IMR-90 (cell line): Measurements from ENCODE around the gene RARB. TPM values are rescaled to one million over a fixed set of nuclear protein-coding genes. Genes with fewer than 3 reads are reported as not detected.

Experiments used
- ATAC-seq: fragments of 200-7000 bp; cut with Tn5 transposase; 2 replicates; pipeline ENCODE4 v1.9.1; 2020; ENCODE audit warnings: low read depth, mild to moderate bottlenecking, moderate library complexity
- BruUV-seq: library from RNA; stranded (reverse); fragments of 400-500 nt; replicated peaks from 2 replicates; lab custom pipeline; 2021; lab: Mats Ljungman, UMichigan
- CTCF ChIA-PET: fragments of 300-600 bp; formaldehyde crosslinking; extraction: SDS; loops from one replicate; lab custom pipeline; 2021; ENCODE audit warnings: antibody characterized with exemption; lab: Yijun Ruan, JAX
- POLR2A ChIA-PET: fragments of 300-600 bp; sonication (Branson Sonifier 250); formaldehyde crosslinking; loops from one replicate; lab custom pipeline; 2022; ENCODE audit warnings: antibody characterized with exemption; ENCODE audit not compliant: unreplicated experiment; lab: Charles Lee
- DNase-seq: peaks from one replicate; pipeline ENCODE4 v3.0.0; 2013
- H2AFZ ChIP-seq: replicated peaks from 2 replicates; pipeline ENCODE3; 2013; ENCODE audit warnings: low read length, mild to moderate bottlenecking; ENCODE audit not compliant: poor library complexity
- H2AK5ac ChIP-seq: 2 replicates; pipeline ENCODE4 v1.6.1; 2013; ENCODE audit warnings: low read depth, low read length, inconsistent platforms
- H2AK9ac ChIP-seq: replicated peaks from 2 replicates; pipeline ENCODE3; 2013; ENCODE audit warnings: mild to moderate bottlenecking, low read depth, low read length, moderate library complexity; ENCODE audit not compliant: poor library complexity
- H2BK120ac ChIP-seq: 2 replicates; pipeline ENCODE4 v1.6.1; 2013; ENCODE audit warnings: low read depth, low read length, inconsistent platforms
- H2BK15ac ChIP-seq: 3 replicates; pipeline ENCODE4 v1.6.1; 2013; ENCODE audit warnings: low read depth, low read length, inconsistent platforms
- H2BK20ac ChIP-seq: 2 replicates; pipeline ENCODE4 v1.6.1; 2013; ENCODE audit warnings: low read depth, mild to moderate bottlenecking, inconsistent platforms, low read length, moderate library complexity
- H2BK5ac ChIP-seq: 2 replicates; pipeline ENCODE4 v1.6.1; 2013; ENCODE audit warnings: mild to moderate bottlenecking, low read depth, low read length, inconsistent platforms; ENCODE audit not compliant: poor library complexity, severe bottlenecking
- H3K14ac ChIP-seq: replicated peaks from 2 replicates; pipeline ENCODE4 v1.6.1; 2013; ENCODE audit warnings: low read depth, low read length, inconsistent platforms
- H3K18ac ChIP-seq: 2 replicates; pipeline ENCODE4 v1.6.1; 2013; ENCODE audit warnings: low read depth, low read length, control low read depth
- H3K23ac ChIP-seq: 2 replicates; pipeline ENCODE4 v1.6.1; 2013; ENCODE audit warnings: low read depth, low read length, inconsistent platforms
- H3K27ac ChIP-seq: 2 replicates; pipeline ENCODE4 v1.5.1; 2013; ENCODE audit warnings: mild to moderate bottlenecking, control low read depth, low read length; ENCODE audit not compliant: insufficient read depth
- H3K27me3 ChIP-seq: 2 replicates; pipeline ENCODE4 v1.6.1; 2013; ENCODE audit warnings: low read length; ENCODE audit not compliant: control insufficient read depth, insufficient read depth
- H3K36me3 ChIP-seq: 2 replicates; pipeline ENCODE4 v1.6.1; 2013; ENCODE audit warnings: low read length, mixed read lengths; ENCODE audit not compliant: control insufficient read depth, insufficient read depth
- H3K4ac ChIP-seq: 2 replicates; pipeline ENCODE4 v1.6.1; 2013; ENCODE audit warnings: low read depth, low read length, inconsistent platforms
- H3K4me1 ChIP-seq: 2 replicates; pipeline ENCODE4 v1.6.1; 2013; ENCODE audit warnings: low read length, mixed read lengths; ENCODE audit not compliant: control insufficient read depth, insufficient read depth
- H3K4me2 ChIP-seq: 2 replicates; pipeline ENCODE4 v1.6.1; 2013; ENCODE audit warnings: low read depth, mild to moderate bottlenecking, control low read depth, low read length, moderate library complexity
- H3K4me3 ChIP-seq: 2 replicates; pipeline ENCODE4 v1.5.1; 2013; ENCODE audit warnings: low read depth, mild to moderate bottlenecking, control low read depth, low read length, moderate library complexity; ENCODE audit not compliant: insufficient read depth
- H3K56ac ChIP-seq: 2 replicates; pipeline ENCODE4 v1.6.1; 2013; ENCODE audit warnings: low read length, inconsistent platforms; ENCODE audit not compliant: insufficient read depth; ENCODE audit errors: extremely low read depth
- H3K79me1 ChIP-seq, 2 experiments: 2 replicates each; pipeline ENCODE4 v1.6.1; 2013; ENCODE audit warnings: low read length in 2 of 2, inconsistent platforms in 1 of 2, low read depth in 1 of 2
- H3K9ac ChIP-seq: 2 replicates; pipeline ENCODE4 v1.6.1; 2013; ENCODE audit warnings: low read depth, low read length, control low read depth
- H3K9me1 ChIP-seq: 2 replicates; pipeline ENCODE4 v1.6.1; 2013; ENCODE audit warnings: low read length, inconsistent platforms; ENCODE audit not compliant: insufficient read depth
- H3K9me3 ChIP-seq: 2 replicates; pipeline ENCODE4 v1.6.1; 2013; ENCODE audit warnings: low read length; ENCODE audit not compliant: control insufficient read depth, insufficient read depth
- H4K20me1 ChIP-seq: 2 replicates; pipeline ENCODE4 v1.6.1; 2013; ENCODE audit warnings: low read length, inconsistent platforms; ENCODE audit not compliant: insufficient read depth
- H4K5ac ChIP-seq: 2 replicates; pipeline ENCODE4 v1.6.1; 2013; ENCODE audit warnings: mild to moderate bottlenecking, low read depth, low read length, control low read depth
- H4K8ac ChIP-seq, 2 experiments: 2 replicates each; pipeline ENCODE4 v1.6.1; 2013; ENCODE audit warnings: low read depth in 2 of 2, low read length in 2 of 2, control low read depth in 1 of 2, inconsistent platforms in 1 of 2
- H4K91ac ChIP-seq: 2 replicates; pipeline ENCODE4 v1.6.1; 2013; ENCODE audit warnings: low read depth, low read length, inconsistent platforms; ENCODE audit not compliant: insufficient read depth
- BHLHE40 ChIP-seq: fragments of 150-350 bp; IDR thresholded peaks from 2 replicates; pipeline ENCODE4 v1.6.1; 2016; ENCODE audit warnings: mild to moderate bottlenecking, low read depth, low read length
- CEBPB ChIP-seq: IDR thresholded peaks from 2 replicates; pipeline ENCODE4 v1.6.1; 2012; ENCODE audit warnings: low read depth, low read length, improper control_type of control experiment
- CHD1 ChIP-seq: IDR thresholded peaks from 2 replicates; pipeline ENCODE4 v1.6.1; 2012; ENCODE audit warnings: low read depth, low read length, improper control_type of control experiment
- CTCF ChIP-seq: conservative IDR thresholded peaks from 2 replicates; pipeline ENCODE4 v1.5.1; 2012; ENCODE audit warnings: mild to moderate bottlenecking, low read depth, low read length, improper control_type of control experiment
- ELK1 ChIP-seq: fragments of 150-350 bp; IDR thresholded peaks from 2 replicates; pipeline ENCODE4 v1.6.1; 2016; ENCODE audit warnings: low read depth, mild to moderate bottlenecking, low read length, moderate library complexity, borderline replicate concordance
- FOS ChIP-seq: fragments of 150-350 bp; IDR thresholded peaks from 2 replicates; pipeline ENCODE4 v1.6.1; 2016; ENCODE audit warnings: low read depth, low read length
- MAFK ChIP-seq: IDR thresholded peaks from 2 replicates; pipeline ENCODE4 v1.6.1; 2012; ENCODE audit warnings: low read depth, low read length, improper control_type of control experiment
- MAZ ChIP-seq: IDR thresholded peaks from 2 replicates; pipeline ENCODE4 v1.6.1; 2012; ENCODE audit warnings: low read depth, mild to moderate bottlenecking, low read length, improper control_type of control experiment, moderate library complexity, borderline replicate concordance
- MXI1 ChIP-seq: IDR thresholded peaks from 2 replicates; pipeline ENCODE4 v1.6.1; 2012; ENCODE audit warnings: low read depth, mild to moderate bottlenecking, low read length, moderate library complexity, borderline replicate concordance
- NFE2L2 ChIP-seq: fragments of 150-350 bp; IDR thresholded peaks from 2 replicates; pipeline ENCODE4 v1.6.1; 2016; ENCODE audit warnings: low read depth, mild to moderate bottlenecking, low read length
- POLR2A ChIP-seq: IDR thresholded peaks from 2 replicates; pipeline ENCODE4 v1.6.1; 2012; ENCODE audit warnings: mild to moderate bottlenecking, low read depth, low read length
- RAD21 ChIP-seq: IDR thresholded peaks from 2 replicates; pipeline ENCODE4 v1.6.1; 2012; ENCODE audit warnings: low read length, improper control_type of control experiment
- RCOR1 ChIP-seq: IDR thresholded peaks from 2 replicates; pipeline ENCODE4 v1.6.1; 2012; ENCODE audit warnings: mild to moderate bottlenecking, low read length, improper control_type of control experiment; ENCODE audit not compliant: insufficient replicate concordance
- RFX5 ChIP-seq: IDR thresholded peaks from 2 replicates; pipeline ENCODE4 v1.8.0; 2012; ENCODE audit warnings: low read depth, mild to moderate bottlenecking, low read length, moderate library complexity
- SMC3 ChIP-seq: fragments of 150-350 bp; IDR thresholded peaks from 2 replicates; pipeline ENCODE4 v1.6.1; 2016; ENCODE audit warnings: low read depth, mild to moderate bottlenecking, antibody characterized with exemption, low read length, moderate library complexity
- USF2 ChIP-seq: fragments of 150-350 bp; IDR thresholded peaks from 2 replicates; pipeline ENCODE4 v1.6.1; 2017; ENCODE audit warnings: mild to moderate bottlenecking, antibody characterized with exemption, low read length, low read depth
- dilution Hi-C: fragments of 300-500 bp; cut with HindIII; formaldehyde crosslinking; loops from one replicate; pipeline ENCODE4 v1.14.3; 2018; ENCODE audit warnings: low sequenced_read_pairs; ENCODE audit not compliant: unreplicated experiment
- in situ Hi-C: fragments of 300-500 bp; cut with MboI; formaldehyde crosslinking; loops from 3 replicates; pipeline ENCODE4 v1.14.3; 2019; ENCODE audit warnings: low sequenced_read_pairs, inconsistent platforms, mixed read lengths
- intact Hi-C: fragments of 100-400 bp; cut with micrococcal nuclease; formaldehyde crosslinking; loops from 2 replicates; pipeline ENCODE4 v1.10.0; 2022
- polyA plus RNA-seq, 3 experiments: library from polyadenylated mRNA; depleted of rRNA; stranded (reverse); fragments of >200 nt; gene quantifications; 2 replicates each; pipeline ENCODE4 v1.2.3, GENCODE V29; 2012; ENCODE audit warnings: low replicate concordance in 1 of 3
- total RNA-seq: library from RNA; depleted of rRNA; stranded (reverse); fragments of >200 nt; gene quantifications from 2 replicates; pipeline ENCODE4 v1.2.3, GENCODE V29; 2012

The RARB gene
- total and polyA plus RNA-seq, 2 of the 4 experiments (the other 2 are of a cell fraction), result 0.53 to 1.4 TPM

GRCh38 chr3:25619382-25619781 is 191.3 kb downstream of the RARB start:
- Histone ChIP-seq H2BK15ac (no peak overlapping the region), H3K9me3 (no peaks in the 10 kb centered on the region), H3K4me3 (no peak overlapping the region), H3K56ac (no peak overlapping the region), H4K20me1 (no peaks in the 10 kb centered on the region), H3K9ac (no peak overlapping the region), H3K18ac (no peak overlapping the region), H2AK9ac (no peak overlapping the region), H4K5ac (no peak overlapping the region), H3K9me1 (no peaks in the 10 kb centered on the region; the same call in 1 of the 2 replicates), H2AK5ac (no peak overlapping the region), H4K91ac (no peak overlapping the region), H3K14ac (no peak overlapping the region), H3K27me3 (no peaks in the 10 kb centered on the region), H3K27ac (no peak overlapping the region), H2BK120ac (no peak overlapping the region), H4K8ac (no peak overlapping the region), H3K79me1 (no peaks in the 10 kb centered on the region), H3K36me3 (peaks cover 15% of the 10 kb centered on the region), H3K4me2 (no peak overlapping the region), H2BK5ac (no peak overlapping the region), H3K4me1 (no peaks in the 10 kb centered on the region), H3K4ac (no peak overlapping the region), H2AFZ (no peak overlapping the region), H2BK20ac (no peak overlapping the region), H3K23ac (no peak overlapping the region)
- dilution Hi-C loops, result no loop called here
- CTCF ChIA-PET, result no interaction called here
- no TSS peak for BruUV-seq
- POLR2A ChIA-PET, result no interaction called here
- DNase-seq (no peak), ATAC-seq (no peak)
- intact Hi-C loops, result no loop called here
- in situ Hi-C loops, result no loop called here
- TF ChIP-seq CHD1, result no peak
- TF ChIP-seq RCOR1, result no peak
- no peak for TF ChIP-seq POLR2A
- TF ChIP-seq RFX5, result no peak
- no peak for TF ChIP-seq CEBPB
- TF ChIP-seq BHLHE40, result no peak
- TF ChIP-seq MXI1, result no peak
- TF ChIP-seq ELK1, result no peak
- no peak for TF ChIP-seq CTCF
- TF ChIP-seq MAFK, result no peak
- no peak for TF ChIP-seq FOS
- no peak for TF ChIP-seq NFE2L2
- no peak for TF ChIP-seq RAD21
- no peak for TF ChIP-seq MAZ
- TF ChIP-seq USF2, result no peak
- TF ChIP-seq SMC3, result no peak
